LHCN-M2 (cell line): ENCODE measurements around the gene ACOXL. TPM values are rescaled to one million over a fixed set of nuclear protein-coding genes. Genes with fewer than 3 reads are reported as not detected.
"Not testable (repeated sequence)": the region's sequence is repeated elsewhere in the genome, so short reads cannot be mapped to it uniquely, and the experiment has no call there.

Experiments used
- DNase-seq: peaks from one replicate; pipeline ENCODE4 v3.0.0-alpha.2; 2012; ENCODE audit warnings: low read depth
- total RNA-seq: library from RNA; depleted of rRNA; stranded (reverse); fragments of >200 nt; gene quantifications from 2 replicates; pipeline ENCODE4 v1.2.3, GENCODE V29; 2014

The ACOXL gene
- total RNA-seq, 1 experiment from 2014 or later: not detected

- DNase-seq: no peak
These were observed 122.1 kb downstream of the ACOXL start for GRCh38 chr2:110854355-110855081.

- DNase-seq: not testable (repeated sequence)
These were observed 123.5 kb downstream of the ACOXL start for GRCh38 chr2:110855841-110856240.

DNA sequence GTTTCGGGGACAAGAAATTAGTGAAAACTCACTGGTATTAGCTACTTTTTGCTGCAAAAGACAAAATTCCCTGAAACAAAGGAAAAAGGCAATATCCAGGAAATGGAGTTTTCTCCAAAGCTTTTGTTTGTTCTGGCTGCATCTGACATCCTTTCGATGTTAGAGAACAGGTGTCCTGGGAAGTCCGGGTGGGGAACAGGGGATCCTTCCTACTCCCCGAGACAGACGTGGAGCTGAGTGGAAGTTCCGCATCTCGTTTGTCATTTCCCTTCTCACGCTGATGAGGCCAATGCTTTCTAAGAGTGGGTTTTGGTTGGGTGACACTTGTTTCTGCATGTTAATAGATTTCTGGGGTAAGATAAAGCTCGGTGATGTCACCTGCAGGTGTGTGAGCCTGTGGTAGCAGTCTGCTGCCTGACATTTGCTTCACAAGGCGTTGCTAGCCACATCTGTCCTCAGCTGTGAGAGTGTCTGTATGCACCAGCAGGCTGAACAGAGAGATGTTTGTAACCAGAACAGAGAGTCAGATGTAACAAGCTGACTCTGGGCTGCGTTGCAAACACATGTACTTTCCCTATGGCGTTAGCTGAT lies 125.9 kb downstream of the ACOXL start:
- no peak for DNase-seq

- no peak for DNase-seq
These were observed 126.8 kb downstream of the ACOXL start for GRCh38 chr2:110858993-110859701.

DNA sequence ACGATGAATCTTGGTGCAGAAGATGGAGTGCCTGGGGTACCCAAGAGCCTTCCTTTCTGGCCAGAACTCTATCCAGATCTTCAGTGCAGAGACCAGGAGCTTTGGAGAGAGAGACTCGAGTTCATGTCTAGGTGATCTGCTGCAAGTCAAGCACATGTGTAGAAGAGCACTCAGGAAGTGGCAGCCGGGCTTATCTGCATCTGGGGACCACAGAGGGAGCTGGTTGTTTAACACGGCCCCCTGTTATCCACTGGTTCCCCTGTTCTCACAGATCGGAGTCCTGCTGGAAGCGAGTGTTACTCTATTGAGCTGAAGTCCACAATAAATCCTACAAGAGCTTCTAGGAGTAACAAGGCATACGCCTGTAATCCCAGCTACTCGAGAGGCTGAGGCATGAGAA lies 128.3 kb downstream of the ACOXL start:
- DNase-seq: no peak

GRCh38 chr2:110861616-110862260 lies 129.4 kb downstream of the ACOXL start:
- DNase-seq: no peak

DNA sequence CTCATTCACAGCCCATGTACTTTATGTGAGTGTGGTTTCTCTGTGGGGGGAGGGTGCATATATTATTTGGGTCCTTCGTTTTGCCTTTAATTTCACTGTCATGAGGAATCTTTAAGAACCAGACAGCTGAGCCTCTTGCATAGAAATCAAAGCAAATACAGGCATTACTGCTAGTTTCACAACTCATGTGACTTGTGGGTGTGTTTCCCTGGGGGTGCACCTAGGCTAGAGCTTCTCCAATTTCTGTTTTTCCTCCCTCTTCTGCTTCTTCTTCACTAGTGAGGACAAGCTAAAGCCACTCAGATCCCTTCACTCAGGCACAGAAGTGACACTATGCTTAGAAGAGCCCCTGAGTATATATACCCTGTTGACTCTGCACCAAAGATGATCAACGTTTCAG lies 131.4 kb downstream of the ACOXL start:
- DNase-seq: no peak

DNA sequence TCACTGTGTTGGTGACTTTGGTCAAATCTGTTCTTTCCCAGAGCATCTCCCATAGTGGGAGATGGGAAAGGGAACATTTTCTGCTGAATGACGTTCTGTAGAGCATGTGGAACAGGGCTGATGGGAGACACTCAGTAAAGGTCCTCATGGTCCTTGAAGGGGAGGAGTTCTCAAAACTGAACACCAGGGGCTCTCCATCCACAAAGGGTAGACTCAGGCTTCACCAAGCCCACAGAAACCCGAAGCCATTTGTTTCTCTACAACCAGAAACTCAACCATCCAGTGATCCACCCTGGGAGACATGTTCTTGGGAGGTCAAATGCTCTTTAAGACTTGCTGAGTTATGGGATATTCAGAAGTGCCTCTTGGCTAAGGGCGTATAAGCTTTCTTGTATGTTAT lies 131.8 kb downstream of the ACOXL start:
- no peak for DNase-seq

DNA sequence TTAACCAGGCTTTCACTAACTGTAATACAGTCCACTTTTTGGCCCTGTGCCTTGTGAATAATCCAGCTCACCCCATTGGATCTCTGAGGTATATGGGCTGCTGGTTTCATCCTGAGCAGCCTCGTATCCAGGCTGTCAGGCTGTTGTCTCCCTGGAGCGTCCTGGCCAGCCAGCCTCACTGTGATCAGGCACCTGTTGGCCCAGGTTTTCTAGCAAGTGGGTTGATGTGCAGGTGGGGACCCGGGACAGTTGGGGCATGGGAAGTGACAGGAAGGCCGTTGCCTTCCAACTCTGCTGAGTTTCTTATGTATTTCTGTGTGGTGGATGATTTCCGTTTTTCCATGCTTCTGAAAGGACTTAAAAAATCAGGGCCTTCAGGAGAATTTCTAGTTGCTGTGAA lies 132.4 kb downstream of the ACOXL start:
- no peak for DNase-seq

DNA sequence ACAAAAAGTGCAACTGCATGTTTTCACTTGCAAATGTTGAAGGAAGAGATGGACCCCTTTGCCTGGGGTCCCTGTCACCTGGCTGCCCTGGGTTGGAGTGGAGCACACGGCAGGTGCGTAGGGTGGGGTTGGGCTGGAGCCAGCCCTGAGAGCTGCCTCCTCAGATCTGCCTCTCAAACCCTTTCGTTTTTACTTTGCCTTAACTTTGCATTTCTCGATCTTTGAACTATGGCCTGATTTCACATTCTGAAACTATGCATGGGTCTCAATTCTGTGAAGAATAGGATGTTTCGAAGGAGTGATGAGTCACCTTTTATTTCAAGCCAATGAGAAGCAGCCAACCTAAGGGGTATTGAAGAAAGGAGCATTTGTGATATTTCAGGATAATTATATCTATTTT lies 132.8 kb downstream of the ACOXL start:
- DNase-seq: no peak

DNA sequence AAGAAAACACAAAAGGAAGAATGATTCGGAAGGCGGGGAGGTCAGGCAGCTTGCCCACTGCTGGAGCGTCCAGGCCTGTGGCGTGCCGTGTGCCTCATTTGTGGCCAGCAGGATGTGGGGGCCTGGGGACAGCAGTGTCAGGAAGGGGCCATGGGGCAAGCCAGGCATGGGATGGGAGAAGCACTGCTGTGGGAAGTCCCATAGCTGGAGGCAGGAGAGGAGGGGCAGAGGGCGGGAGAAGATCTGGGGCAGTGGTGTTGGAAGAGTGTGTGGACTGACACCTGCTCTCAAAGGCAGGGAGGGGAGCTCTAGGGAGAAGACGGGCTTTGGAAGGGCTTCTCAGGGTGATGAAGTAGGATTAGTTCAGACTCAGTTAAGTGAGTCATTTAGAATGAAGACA lies 133.7 kb downstream of the ACOXL start:
- no peak for DNase-seq

DNA sequence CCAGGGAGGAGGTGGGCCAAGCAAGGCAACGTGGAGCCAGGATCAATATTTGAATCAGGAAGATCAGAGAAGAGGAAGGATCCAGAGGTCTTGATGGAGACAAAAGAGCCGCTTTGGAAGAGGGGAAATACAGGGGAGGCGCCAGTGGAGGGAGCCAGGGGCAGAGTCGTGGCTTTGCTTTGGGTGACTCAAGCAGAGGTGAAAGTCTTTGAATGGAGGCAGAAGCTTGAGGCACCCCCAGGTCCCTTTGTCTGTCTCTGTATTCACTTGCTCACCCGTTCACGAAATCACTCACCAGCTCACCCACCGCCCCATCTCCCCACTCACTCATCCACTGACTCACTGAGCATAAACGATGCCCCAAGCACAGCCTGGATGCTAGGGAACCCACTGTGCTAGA lies 134.1 kb downstream of the ACOXL start:
- no peak for DNase-seq

GRCh38 chr2:110867078-110867477 lies 134.7 kb downstream of the ACOXL start:
- DNase-seq: no peak

- DNase-seq: peak; percentile 1
These were observed 136.6 kb downstream of the ACOXL start for GRCh38 chr2:110868971-110869370.

GRCh38 chr2:110869472-110870446 lies 137.4 kb downstream of the ACOXL start:
- peak; percentile 69 for DNase-seq

DNA sequence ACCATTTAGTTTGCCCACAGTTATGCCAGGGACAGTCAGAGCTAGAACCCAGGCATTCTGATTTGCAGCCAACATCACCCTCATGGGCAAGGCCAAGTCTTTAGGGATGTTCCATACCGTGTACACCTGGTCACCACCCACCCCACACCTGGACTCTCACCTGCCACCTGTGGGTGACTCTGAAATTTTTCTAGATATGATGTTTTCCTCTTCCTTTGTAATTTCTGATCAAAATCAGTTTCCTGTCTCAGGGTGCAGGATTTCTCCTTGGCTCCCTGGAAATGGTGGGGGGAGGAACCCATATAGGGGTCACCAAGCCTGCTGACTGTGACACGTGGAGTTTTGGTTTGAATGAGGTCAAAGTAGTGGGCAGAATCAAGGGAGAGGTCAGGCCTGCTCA lies 138.2 kb downstream of the ACOXL start:
- DNase-seq: no peak

GRCh38 chr2:110871637-110872036 lies 139.3 kb downstream of the ACOXL start:
- DNase-seq: no peak

- no peak for DNase-seq
These were observed 140.1 kb downstream of the ACOXL start for GRCh38 chr2:110872521-110872920.

- DNase-seq: no peak
These were observed 140.7 kb downstream of the ACOXL start for GRCh38 chr2:110873056-110873502.

DNA sequence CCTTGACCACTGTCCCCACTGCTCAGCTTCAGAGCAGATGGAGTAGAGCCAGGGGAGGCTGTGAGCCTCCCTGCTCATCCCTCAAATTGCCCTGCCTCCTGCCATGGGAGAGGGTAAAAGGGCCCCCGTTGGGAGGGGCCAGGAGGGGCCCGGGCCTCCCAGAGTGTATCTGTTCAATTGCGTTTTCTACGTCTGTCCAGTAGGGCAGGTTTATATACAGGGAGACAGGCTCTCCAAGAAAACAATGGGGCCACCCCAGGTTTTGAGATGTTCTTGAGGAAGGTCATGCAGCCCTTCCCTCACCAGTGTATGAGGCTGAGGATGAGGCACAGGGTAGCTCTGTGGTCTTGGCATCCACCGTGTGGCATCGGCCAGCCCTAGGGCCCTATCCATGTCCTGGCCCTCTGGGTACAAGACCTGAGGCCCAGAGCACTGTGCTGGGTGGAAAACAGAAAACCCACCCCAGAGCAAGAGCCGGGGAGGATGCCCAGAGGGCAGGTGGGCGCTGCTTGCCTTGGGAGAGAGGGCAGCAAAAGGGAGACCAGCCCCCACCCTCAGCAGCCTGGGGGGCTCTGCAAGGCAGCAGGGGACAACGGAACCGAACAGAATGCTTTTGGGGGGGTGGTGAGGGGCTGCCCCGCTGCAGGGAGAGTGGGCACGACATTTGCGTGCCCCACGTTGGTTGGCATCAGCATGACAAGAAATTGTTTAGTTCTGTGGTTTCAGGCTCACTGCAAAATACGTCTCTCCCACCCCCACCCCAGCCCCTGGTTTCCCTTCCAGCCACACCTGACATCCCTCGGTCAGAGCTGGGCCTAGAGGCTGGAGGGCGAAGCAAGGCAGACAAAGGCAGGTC lies 141.5 kb downstream of the ACOXL start:
- no peak for DNase-seq
